ENCODE data around the gene SALL1. TPM values are rescaled to one million over a fixed set of nuclear protein-coding genes. Genes with fewer than 3 reads are reported as not detected.

Gene SALL1
- total and polyA plus RNA-seq, 2 of the 13 experiments (the other 11 are each of a cell fraction or from before 2014, with no cell fraction given): 6.6 to 12.3 TPM

GRCh38 chr16:51149721-51150164 lies 1.3 kb downstream of the SALL1 start (continued):
- no peak for TF ChIP-seq ZNF790 (CRISPR knock-in tag; IDR thresholded peaks at IDR 0.05; ENCODE audit: borderline replicate concordance)
- no peak for TF ChIP-seq DNMT1 (CRISPR knock-in tag; IDR thresholded peaks at IDR 0.05)
- no peak for TF ChIP-seq STAT5B (CRISPR knock-in tag; IDR thresholded peaks at IDR 0.05)
- TF ChIP-seq ATAD3A (CRISPR knock-in tag; IDR thresholded peaks at IDR 0.05): no peak
- no peak for TF ChIP-seq EP300 (IDR thresholded peaks at IDR 0.05; ENCODE audit: low read depth in 2 of 2, low read length in 2 of 2)
- TF ChIP-seq EP300 (CRISPR knock-in tag; IDR thresholded peaks at IDR 0.05; ENCODE audit: borderline replicate concordance): no peak
- no peak for TF ChIP-seq ZNF383 (CRISPR knock-in tag; IDR thresholded peaks at IDR 0.05; ENCODE audit: borderline replicate concordance)
- TF ChIP-seq ZNF256 (CRISPR knock-in tag; conservative IDR thresholded peaks at IDR 0.05): no peak
- TF ChIP-seq SNAPC2 (CRISPR knock-in tag; IDR thresholded peaks at IDR 0.05): no peak
- no peak for TF ChIP-seq MIXL1 (CRISPR knock-in tag; IDR thresholded peaks at IDR 0.05)
- TF ChIP-seq GZF1 (CRISPR knock-in tag; IDR thresholded peaks at IDR 0.05): peak; percentile 48; the same call in 1 of the 2 replicates
- TF ChIP-seq ZNF552 (CRISPR knock-in tag; IDR thresholded peaks at IDR 0.05; ENCODE audit: borderline replicate concordance): no peak
- no peak for TF ChIP-seq REPIN1 (CRISPR knock-in tag; IDR thresholded peaks at IDR 0.05; ENCODE audit: borderline replicate concordance, low read depth)
- TF ChIP-seq NBN (conservative IDR thresholded peaks at IDR 0.05): no peak
- 0 out of 2 replicates have a peak, but pooled peaks have one; percentile 80 for TF ChIP-seq KMT2A (CRISPR knock-in tag; IDR thresholded peaks at IDR 0.05)
- no peak for TF ChIP-seq ZNF639 (CRISPR knock-in tag; conservative IDR thresholded peaks at IDR 0.05)
- TF ChIP-seq MAX (IDR thresholded peaks at IDR 0.05): no peak
- TF ChIP-seq XRCC5 (optimal IDR thresholded peaks at IDR 0.05; ENCODE audit: low read length): no peak
- no peak for TF ChIP-seq ZNF10 (CRISPR knock-in tag; IDR thresholded peaks at IDR 0.05; ENCODE audit: borderline replicate concordance, low read depth)
- TF ChIP-seq KMT2B (CRISPR knock-in tag; IDR thresholded peaks at IDR 0.05): peak; percentile 30; the same call in 1 of the 2 replicates
- TF ChIP-seq HIVEP1 (CRISPR knock-in tag; IDR thresholded peaks at IDR 0.05): no peak
- no peak; the same call in 1 of the 2 replicates for TF ChIP-seq MXD1 (CRISPR knock-in tag; IDR thresholded peaks at IDR 0.05)
- TF ChIP-seq SRSF9 (IDR thresholded peaks at IDR 0.05; ENCODE audit: borderline replicate concordance, insufficient read depth, low read depth, low read length, poor library complexity, severe bottlenecking): no peak
- no peak for TF ChIP-seq ZNF614 (CRISPR knock-in tag; IDR thresholded peaks at IDR 0.05; ENCODE audit: borderline replicate concordance)
- no peak for TF ChIP-seq NCOR1 (IDR thresholded peaks at IDR 0.05; ENCODE audit: borderline replicate concordance, low read length)
- TF ChIP-seq ZFP36 (IDR thresholded peaks at IDR 0.05; ENCODE audit: borderline replicate concordance, low read depth, low read length, partially characterized antibody): no peak
- TF ChIP-seq HMGA1 (CRISPR knock-in tag; conservative IDR thresholded peaks at IDR 0.05): no peak
- no peak for TF ChIP-seq RFXAP (CRISPR knock-in tag; IDR thresholded peaks at IDR 0.05; ENCODE audit: borderline replicate concordance)
- TF ChIP-seq FOXJ3 (CRISPR knock-in tag; IDR thresholded peaks at IDR 0.05; ENCODE audit: borderline replicate concordance): no peak
- TF ChIP-seq ZNF160 (CRISPR knock-in tag; IDR thresholded peaks at IDR 0.05): no peak
- no peak for TF ChIP-seq ZNF503 (CRISPR knock-in tag; IDR thresholded peaks at IDR 0.05)

Measured in HepG2 (cell line).